ENCODE results near the gene KDM2A. TPM values are rescaled to one million over a fixed set of nuclear protein-coding genes. Genes with fewer than 3 reads are reported as not detected.

KDM2A gene
- total RNA-seq, 1 donor from 2014 or later, result 70.4 TPM

GRCh38 chr11:67211656-67212436, 92.8 kb downstream of the KDM2A start:
- H3K36me3 ChIP-seq (ENCODE audit: insufficient read depth, low read length), result peaks cover 27% of the 10 kb centered on the region
- H3K27ac ChIP-seq (ENCODE audit: low read depth, low read length), result no peak overlapping the region
- FAIRE-seq, result no peak
- no peak for DNase-seq (ENCODE audit: low read depth)
- no peaks in the 10 kb centered on the region for H3K79me2 ChIP-seq (ENCODE audit: insufficient read depth, low read length)
- H3K9me3 ChIP-seq (ENCODE audit: insufficient read depth, low read depth, low read length), result no peaks in the 10 kb centered on the region
- Mint-ChIP-seq H3K27ac (ENCODE audit: unreplicated experiment) (no peak overlapping the region), H3K9me3 (ENCODE audit: unreplicated experiment) (no peaks in the 10 kb centered on the region), H3K4me1 (ENCODE audit: low read depth, unreplicated experiment) (no peaks in the 10 kb centered on the region), H3K27me3 (ENCODE audit: low read depth, unreplicated experiment) (no peaks in the 10 kb centered on the region), H3K36me3 (ENCODE audit: low read depth, unreplicated experiment) (peaks cover 10% of the 10 kb centered on the region), H3K4me3 (ENCODE audit: unreplicated experiment) (no peak overlapping the region)
- H3K27me3 ChIP-seq (ENCODE audit: insufficient read depth, low read length), result no peaks in the 10 kb centered on the region
- H3K4me1 ChIP-seq (ENCODE audit: insufficient read depth, low read length), result no peaks in the 10 kb centered on the region
- H4K20me1 ChIP-seq (ENCODE audit: insufficient read depth, low read length), result no peaks in the 10 kb centered on the region
- no peak overlapping the region for H3K4me2 ChIP-seq (ENCODE audit: low read length)
- H3K9ac ChIP-seq (ENCODE audit: low read length), result no peak overlapping the region
- no peak overlapping the region for H3K4me3 ChIP-seq (ENCODE audit: insufficient read depth, low read depth, low read length)
- H2AFZ ChIP-seq (ENCODE audit: low read depth, low read length), result no peak overlapping the region
- TF ChIP-seq CTCF (IDR thresholded peaks at IDR 0.05; ENCODE audit: insufficient read depth, low read depth, low read length), result no peak
- no peak for TF ChIP-seq EZH2 (IDR thresholded peaks at IDR 0.05; ENCODE audit: insufficient read depth, low read length)

- no peaks in the 10 kb centered on the region for H3K4me1 ChIP-seq (ENCODE audit: insufficient read depth, low read length)
- peaks cover 31% of the 10 kb centered on the region for H3K36me3 ChIP-seq (ENCODE audit: insufficient read depth, low read length)
- H3K79me2 ChIP-seq (ENCODE audit: insufficient read depth, low read length), result no peaks in the 10 kb centered on the region
- Mint-ChIP-seq H3K9me3 (ENCODE audit: unreplicated experiment) (no peaks in the 10 kb centered on the region), H3K27me3 (ENCODE audit: low read depth, unreplicated experiment) (no peaks in the 10 kb centered on the region), H3K4me3 (ENCODE audit: unreplicated experiment) (no peak overlapping the region), H3K4me1 (ENCODE audit: low read depth, unreplicated experiment) (no peaks in the 10 kb centered on the region), H3K36me3 (ENCODE audit: low read depth, unreplicated experiment) (peaks cover 20% of the 10 kb centered on the region), H3K27ac (ENCODE audit: unreplicated experiment) (no peak overlapping the region)
- H3K9ac ChIP-seq (ENCODE audit: low read length), result no peak overlapping the region
- no peak overlapping the region for H3K4me3 ChIP-seq (ENCODE audit: insufficient read depth, low read depth, low read length)
- no peak overlapping the region for H2AFZ ChIP-seq (ENCODE audit: low read depth, low read length)
- H3K27ac ChIP-seq (ENCODE audit: low read depth, low read length), result no peak overlapping the region
- peaks cover 5% of the 10 kb centered on the region for H4K20me1 ChIP-seq (ENCODE audit: insufficient read depth, low read length)
- no peak for TF ChIP-seq EZH2 (IDR thresholded peaks at IDR 0.05; ENCODE audit: insufficient read depth, low read length)
- no peaks in the 10 kb centered on the region for H3K27me3 ChIP-seq (ENCODE audit: insufficient read depth, low read length)
- DNase-seq (ENCODE audit: low read depth), result no peak
- no peak for FAIRE-seq
- H3K4me2 ChIP-seq (ENCODE audit: low read length), result no peak overlapping the region
- no peaks in the 10 kb centered on the region for H3K9me3 ChIP-seq (ENCODE audit: insufficient read depth, low read depth, low read length)
Measured at GRCh38 chr11:67213178-67213621, 94.1 kb downstream of the KDM2A start.

GRCh38 chr11:67227726-67228125, 108.7 kb downstream of the KDM2A start:
- Histone ChIP-seq H3K36me3 (ENCODE audit: insufficient read depth, low read length) (peaks cover 25% of the 10 kb centered on the region), H4K20me1 (ENCODE audit: insufficient read depth, low read length) (no peaks in the 10 kb centered on the region), H2AFZ (ENCODE audit: low read depth, low read length) (no peak overlapping the region), H3K4me2 (ENCODE audit: low read length) (no peak overlapping the region), H3K27me3 (ENCODE audit: insufficient read depth, low read length) (no peaks in the 10 kb centered on the region), H3K27ac (ENCODE audit: low read depth, low read length) (no peak overlapping the region), H3K9me3 (ENCODE audit: insufficient read depth, low read depth, low read length) (no peaks in the 10 kb centered on the region), H3K4me3 (ENCODE audit: insufficient read depth, low read depth, low read length) (no peak overlapping the region), H3K79me2 (ENCODE audit: insufficient read depth, low read length) (no peaks in the 10 kb centered on the region), H3K4me1 (ENCODE audit: insufficient read depth, low read length) (no peaks in the 10 kb centered on the region), H3K9ac (ENCODE audit: low read length) (no peak overlapping the region)
- Mint-ChIP-seq H3K27me3 (ENCODE audit: low read depth, unreplicated experiment) (no peaks in the 10 kb centered on the region), H3K9me3 (ENCODE audit: unreplicated experiment) (no peaks in the 10 kb centered on the region), H3K4me1 (ENCODE audit: low read depth, unreplicated experiment) (no peaks in the 10 kb centered on the region), H3K4me3 (ENCODE audit: unreplicated experiment) (no peak overlapping the region), H3K27ac (ENCODE audit: unreplicated experiment) (no peak overlapping the region), H3K36me3 (ENCODE audit: low read depth, unreplicated experiment) (peaks cover 25% of the 10 kb centered on the region)
- TF ChIP-seq EZH2 (IDR thresholded peaks at IDR 0.05; ENCODE audit: insufficient read depth, low read length) (no peak), CTCF (IDR thresholded peaks at IDR 0.05; ENCODE audit: insufficient read depth, low read depth, low read length) (no peak)
- no peak for DNase-seq (ENCODE audit: low read depth)
- FAIRE-seq, result no peak

Measured in astrocyte (in vitro differentiated cells and primary cell).